ENCODE results near the gene MYLK2. TPM values are rescaled to one million over a fixed set of nuclear protein-coding genes. Genes with fewer than 3 reads are reported as not detected.
"Not testable (repeated sequence)": the region's sequence is repeated elsewhere in the genome, so short reads cannot be mapped to it uniquely, and the experiment has no call there.

Gene MYLK2
- total RNA-seq, 4 donors from 2014 or later, result 0.21 to 0.69 TPM; not detected in 2

DNA sequence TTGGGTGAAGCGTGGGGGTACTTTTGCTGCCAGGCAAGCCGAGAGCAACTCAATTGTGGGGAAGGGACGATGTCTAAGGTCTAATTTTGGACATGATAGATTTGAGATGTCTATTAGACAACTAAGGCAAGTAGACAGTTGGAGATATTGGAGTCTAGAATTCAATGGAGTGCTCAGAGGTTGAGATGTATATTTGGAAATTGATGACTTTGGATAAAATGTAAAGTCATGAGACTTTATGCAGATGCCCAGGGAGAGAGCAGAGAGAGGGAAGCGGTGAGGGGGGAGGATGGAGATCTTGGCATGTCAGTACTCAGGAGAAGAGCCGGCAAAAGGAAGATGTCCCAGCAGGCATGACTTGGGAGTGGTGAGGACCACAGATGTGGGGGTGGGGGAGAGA, 6.9 kb downstream of the MYLK2 start:
- no peaks in the 10 kb centered on the region for H3K36me3 ChIP-seq
- H3K27ac ChIP-seq, result no peak overlapping the region
- intact Hi-C loops (cut with DNase I; ENCODE audit: low total_unique reads), result no loop called here

DNA sequence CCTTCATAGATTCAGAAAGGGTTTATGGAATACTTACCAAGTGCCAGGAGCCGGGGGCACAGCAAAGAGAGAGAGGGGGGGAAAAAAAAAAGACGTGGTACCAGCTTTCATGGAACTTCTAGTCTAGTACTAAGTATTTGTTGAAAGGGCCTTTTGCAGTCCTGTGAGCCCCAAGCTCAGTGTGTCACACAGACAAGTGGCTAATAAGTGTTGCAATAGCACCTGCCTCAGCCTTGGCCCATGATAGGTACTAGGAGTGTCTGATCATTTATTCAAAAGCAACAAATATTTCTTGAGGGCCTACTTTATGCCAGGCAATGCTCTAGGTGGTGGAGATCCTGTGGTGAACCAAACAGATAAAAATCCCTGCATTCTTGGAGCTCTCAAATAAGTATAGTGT, 7.9 kb downstream of the MYLK2 start:
- TF ChIP-seq POLR2A (IDR thresholded peaks at IDR 0.05), result no peak
- TF ChIP-seq, protein P1, sequence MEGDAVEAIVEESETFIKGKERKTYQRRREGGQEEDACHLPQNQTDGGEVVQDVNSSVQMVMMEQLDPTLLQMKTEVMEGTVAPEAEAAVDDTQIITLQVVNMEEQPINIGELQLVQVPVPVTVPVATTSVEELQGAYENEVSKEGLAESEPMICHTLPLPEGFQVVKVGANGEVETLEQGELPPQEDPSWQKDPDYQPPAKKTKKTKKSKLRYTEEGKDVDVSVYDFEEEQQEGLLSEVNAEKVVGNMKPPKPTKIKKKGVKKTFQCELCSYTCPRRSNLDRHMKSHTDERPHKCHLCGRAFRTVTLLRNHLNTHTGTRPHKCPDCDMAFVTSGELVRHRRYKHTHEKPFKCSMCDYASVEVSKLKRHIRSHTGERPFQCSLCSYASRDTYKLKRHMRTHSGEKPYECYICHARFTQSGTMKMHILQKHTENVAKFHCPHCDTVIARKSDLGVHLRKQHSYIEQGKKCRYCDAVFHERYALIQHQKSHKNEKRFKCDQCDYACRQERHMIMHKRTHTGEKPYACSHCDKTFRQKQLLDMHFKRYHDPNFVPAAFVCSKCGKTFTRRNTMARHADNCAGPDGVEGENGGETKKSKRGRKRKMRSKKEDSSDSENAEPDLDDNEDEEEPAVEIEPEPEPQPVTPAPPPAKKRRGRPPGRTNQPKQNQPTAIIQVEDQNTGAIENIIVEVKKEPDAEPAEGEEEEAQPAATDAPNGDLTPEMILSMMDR (IDR thresholded peaks at IDR 0.05), result no peak
- DNase-seq, result no peak
- Histone ChIP-seq H3K4me1 (no peaks in the 10 kb centered on the region), H3K36me3 (no peaks in the 10 kb centered on the region), H3K4me3 (no peak overlapping the region), H3K27me3 (no peaks in the 10 kb centered on the region), H3K27ac (no peak overlapping the region), H3K9me3 (no peaks in the 10 kb centered on the region)
- intact Hi-C loops (cut with DNase I; ENCODE audit: low total_unique reads), result no loop called here

More for the DNA sequence above, 6.9 kb downstream of the MYLK2 start:
- no peaks in the 10 kb centered on the region for H3K4me1 ChIP-seq
- DNase-seq, result no peak
- H3K27me3 ChIP-seq, result no peaks in the 10 kb centered on the region
- no peaks in the 10 kb centered on the region for H3K9me3 ChIP-seq
- TF ChIP-seq POLR2A (IDR thresholded peaks at IDR 0.05), result no peak
- TF ChIP-seq, protein P1 (IDR thresholded peaks at IDR 0.05), result no peak
- no peak overlapping the region for H3K4me3 ChIP-seq

DNA sequence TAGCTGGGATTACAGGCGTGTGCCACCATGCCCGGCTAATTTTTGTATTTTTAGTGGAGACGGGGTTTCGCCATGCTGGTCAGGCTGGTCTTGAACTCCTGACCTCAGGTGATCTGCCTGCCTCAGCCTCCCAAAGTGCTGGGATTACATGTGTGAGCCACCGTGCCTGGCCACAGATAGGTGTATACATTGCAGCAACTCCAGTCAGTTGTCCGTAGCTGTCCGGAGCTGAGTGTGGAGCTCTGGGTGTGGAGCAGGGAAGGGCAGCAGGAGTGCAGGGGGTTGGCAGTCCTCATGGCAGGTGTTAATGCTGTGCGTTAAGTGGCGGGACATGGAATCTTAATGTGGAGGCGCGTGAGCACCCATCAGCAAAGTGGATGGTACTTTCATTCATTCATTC, 8.9 kb downstream of the MYLK2 start:
- H3K9me3 ChIP-seq; H3K36me3 ChIP-seq; H3K27ac ChIP-seq; H3K27me3 ChIP-seq; H3K4me3 ChIP-seq; DNase-seq; H3K4me1 ChIP-seq; intact Hi-C loops (cut with DNase I; ENCODE audit: low total_unique reads): not testable (repeated sequence)

DNA sequence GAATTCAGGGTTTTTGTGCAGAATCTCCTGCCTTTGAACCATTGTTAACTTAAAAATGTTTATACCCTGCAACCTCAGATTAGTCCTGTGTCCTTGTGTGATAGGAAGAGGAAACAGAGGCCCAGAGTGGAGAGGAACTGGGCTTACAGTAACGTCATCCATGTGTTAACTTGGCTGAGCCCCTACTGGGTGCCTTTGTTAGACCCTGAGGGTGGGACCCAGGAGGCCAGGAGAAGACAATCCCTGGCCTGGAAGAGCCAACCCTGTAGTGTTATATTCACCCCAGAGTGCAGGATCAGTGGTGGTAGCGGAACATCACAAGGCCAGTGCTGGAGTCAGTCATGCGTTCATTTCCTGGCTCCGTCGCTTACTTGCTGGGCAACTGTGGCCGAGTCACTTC, 10.6 kb downstream of the MYLK2 start:
- H3K27me3 ChIP-seq, result no peaks in the 10 kb centered on the region
- intact Hi-C loops (cut with DNase I; ENCODE audit: low total_unique reads), result no loop called here
- H3K9me3 ChIP-seq, result no peaks in the 10 kb centered on the region
- no peaks in the 10 kb centered on the region for H3K36me3 ChIP-seq
- no peak overlapping the region for H3K4me3 ChIP-seq
- H3K27ac ChIP-seq, result no peak overlapping the region
- no peak for TF ChIP-seq POLR2A (IDR thresholded peaks at IDR 0.05)
- DNase-seq, result no peak
- no peaks in the 10 kb centered on the region for H3K4me1 ChIP-seq

GRCh38 chr20:31830406-31830981, 11.3 kb downstream of the MYLK2 start:
- Histone ChIP-seq H3K4me1 (no peaks in the 10 kb centered on the region), H3K27me3 (no peaks in the 10 kb centered on the region), H3K4me3 (no peak overlapping the region), H3K36me3 (no peaks in the 10 kb centered on the region), H3K27ac (no peak overlapping the region), H3K9me3 (no peaks in the 10 kb centered on the region)
- no peak for DNase-seq
- intact Hi-C loops (cut with DNase I; ENCODE audit: low total_unique reads), result no loop called here
- TF ChIP-seq, protein P1 (IDR thresholded peaks at IDR 0.05), result no peak
- no peak for TF ChIP-seq POLR2A (IDR thresholded peaks at IDR 0.05)

- H3K27me3 ChIP-seq, result no peaks in the 10 kb centered on the region
- no peaks in the 10 kb centered on the region for H3K4me1 ChIP-seq
- intact Hi-C loops (cut with DNase I; ENCODE audit: low total_unique reads), result no loop called here
- H3K9me3 ChIP-seq, result no peaks in the 10 kb centered on the region
- no peak for DNase-seq
- H3K4me3 ChIP-seq, result no peak overlapping the region
- H3K27ac ChIP-seq, result no peak overlapping the region
- TF ChIP-seq, protein P1 (IDR thresholded peaks at IDR 0.05), result no peak
- no peaks in the 10 kb centered on the region for H3K36me3 ChIP-seq
Observed at GRCh38 chr20:31831211-31831610, 12.1 kb downstream of the MYLK2 start.

Data from uterus (tissue), 4 donors.